Keratinocyte (primary cell): ENCODE measurements around the gene DNAJB11.

Experiments used
- CTCF ChIP-seq, 3 experiments: IDR thresholded peaks in 1 of 3; conservative IDR thresholded peaks in 1 of 3; optimal IDR thresholded peaks in 1 of 3; 2 replicates in 2 of 3; 3 replicates in 1 of 3; pipeline versions ENCODE3 to v1.5.1; 2011; ENCODE audit warnings: low read length in 3 of 3, mild to moderate bottlenecking in 3 of 3, moderate library complexity in 2 of 3, control low read depth in 1 of 3, inconsistent platforms in 1 of 3; ENCODE audit not compliant: insufficient read depth in 2 of 3; ENCODE audit errors: extremely low read depth in 1 of 3
- EZH2 ChIP-seq: IDR thresholded peaks from one replicate; pipeline ENCODE4 v1.6.1; 2012; ENCODE audit warnings: inconsistent platforms, mild to moderate bottlenecking, low read length, moderate library complexity

DNA sequence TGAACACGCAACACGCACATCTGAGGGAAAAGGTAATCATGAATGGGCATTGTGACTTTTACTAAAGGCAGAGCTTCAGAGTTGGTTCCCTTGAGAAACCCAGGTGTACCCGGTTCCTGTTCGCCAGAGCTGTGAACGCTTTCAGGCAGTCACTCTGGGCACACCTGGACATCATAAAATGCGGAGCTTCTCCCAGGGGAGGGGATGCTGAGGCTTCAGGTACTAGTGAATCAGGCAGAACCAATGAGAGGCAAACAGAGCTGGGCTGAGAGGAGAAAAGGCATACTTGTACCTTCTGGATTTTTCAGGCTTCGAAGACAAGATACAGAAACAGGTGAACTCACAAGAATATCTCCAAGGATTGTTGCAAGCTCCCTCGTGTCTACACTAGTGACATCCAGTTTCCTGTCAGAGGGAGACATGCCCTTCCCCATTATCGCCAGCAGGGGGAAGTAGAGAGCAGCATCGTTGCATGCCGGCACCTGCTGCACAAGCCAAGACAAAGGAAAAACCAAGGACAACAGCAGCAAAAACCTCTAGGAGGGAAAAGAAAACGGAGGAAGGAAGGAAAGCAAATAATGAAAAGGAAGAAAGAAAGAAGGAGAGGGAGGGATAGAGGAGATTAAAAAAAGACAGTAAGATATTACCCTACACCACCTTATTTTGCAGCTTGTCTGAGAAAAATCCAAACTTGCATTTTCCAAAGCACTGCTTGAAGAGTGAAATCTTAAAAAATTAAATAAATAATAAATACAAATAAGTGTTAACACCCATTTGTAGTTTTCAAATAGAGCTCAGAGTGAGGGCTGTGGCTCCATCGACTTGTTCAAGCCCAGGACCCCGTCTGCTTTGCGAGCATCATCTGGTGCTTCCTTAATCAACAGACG, 44.3 kb downstream of the DNAJB11 start:
- TF ChIP-seq CTCF (optimal IDR thresholded peaks at IDR 0.05 in 1 of 3, IDR thresholded peaks at IDR 0.05 in 1 of 3, conservative IDR thresholded peaks at IDR 0.05 in 1 of 3; ENCODE audit: extremely low read depth in 1 of 3, insufficient read depth in 2 of 3, low read length in 3 of 3) (peak; percentile 93 to 99 (median 97)), EZH2 (no peak)
